Spleen (tissue), 11 donors: ENCODE results near the gene PDE4B. TPM values are rescaled to one million over a fixed set of nuclear protein-coding genes. Genes with fewer than 3 reads are reported as not detected.

ENCODE experiments used
- DNase-seq: peaks from one replicate; pipeline ENCODE4 v3.0.0-alpha.2; 2020
- H3K27ac ChIP-seq, 8 donors: fragments of 200-600 bp; sonication (generic) in 7 of 8; 1 replicate in 4 of 8; 2 replicates in 4 of 8; pipeline versions ENCODE4 v1.5.0 to v1.8.0; 2016 to 2021; ENCODE audit warnings: inconsistent platforms in 4 of 8, mild to moderate bottlenecking in 4 of 8, moderate library complexity in 1 of 8
- H3K27me3 ChIP-seq, 7 donors: fragments of 200-600 bp; sonication (generic) in 6 of 7; replicated peaks in 1 of 7; 1 replicate in 4 of 7; 2 replicates in 3 of 7; pipeline versions ENCODE4 v1.5.0 to v1.8.0; 2016 to 2021; ENCODE audit warnings: inconsistent platforms in 3 of 7, mild to moderate bottlenecking in 1 of 7
- H3K36me3 ChIP-seq, 6 donors: fragments of 200-600 bp; sonication (generic) in 5 of 6; 1 replicate in 4 of 6; 2 replicates in 2 of 6; pipeline versions ENCODE4 v1.5.0 to v1.8.0; 2016 to 2021; ENCODE audit warnings: inconsistent platforms in 2 of 6
- H3K4me1 ChIP-seq, 6 donors: fragments of 200-600 bp; sonication (generic) in 5 of 6; 1 replicate in 3 of 6; 2 replicates in 3 of 6; pipeline versions ENCODE4 v1.5.0 to v1.8.0; 2016 to 2021; ENCODE audit warnings: inconsistent platforms in 3 of 6
- H3K4me3 ChIP-seq, 8 donors: fragments of 200-600 bp; sonication (generic) in 7 of 8; 1 replicate in 4 of 8; 2 replicates in 4 of 8; pipeline versions ENCODE4 v1.5.0 to v1.8.0; 2016 to 2021; ENCODE audit warnings: inconsistent platforms in 4 of 8, mild to moderate bottlenecking in 4 of 8, moderate library complexity in 2 of 8
- H3K9me3 ChIP-seq, 8 donors: fragments of 200-600 bp; sonication (generic) in 7 of 8; 1 replicate in 4 of 8; 2 replicates in 4 of 8; pipeline versions ENCODE4 v1.5.0 to v1.8.0; 2016 to 2021; ENCODE audit warnings: inconsistent platforms in 4 of 8
- POLR2A ChIP-seq, 3 donors: fragments of 450-650 bp; IDR thresholded peaks; one replicate each; pipeline ENCODE4 v1.5.1; 2017; ENCODE audit warnings: antibody characterized with exemption in 3 of 3, mild to moderate bottlenecking in 1 of 3
- POLR2AphosphoS5 ChIP-seq, 3 donors: sonication (generic); formaldehyde crosslinking; IDR thresholded peaks; one replicate each; pipeline ENCODE4 v1.5.1; 2017; ENCODE audit warnings: antibody characterized with exemption in 3 of 3
- WGBS, 5 donors: extraction: QIAGEN DNeasy Blood & Tissue Kit in 3 of 5; methylation state at CpG; one replicate each; pipeline versions ENCODE4 v1.1.5 to v1.1.7; 2013 to 2018; 5-methylcytosine and 5-hydroxymethylcytosine counted together
- intact Hi-C: fragments of 100-400 bp; cut with DNase I; formaldehyde crosslinking; loops from one replicate; pipeline ENCODE4 v1.15.0; 2023; ENCODE audit warnings: low total_unique reads
- polyA plus RNA-seq, 3 donors: library from polyadenylated mRNA; stranded (reverse); fragments of 200-250 nt; gene quantifications; one replicate each; pipeline ENCODE4 v1.2.1, GENCODE V29; 2013
- total RNA-seq, 7 donors: library from RNA; depleted of rRNA in 3 of 7; stranded (reverse); fragments of >200 nt in 3 of 7; fragmentation: NEBNext Ultra II Directional in 4 of 7; extraction: Animal tissue kit (Norgen Biotek cat#: 25700) in 4 of 7; gene quantifications; one replicate each; pipeline versions ENCODE4 v1.1.0 to v1.2.1, GENCODE V29; 2016 to 2021
- TF ChIP-seq, protein P1 (sequence below), 11 experiments: fragments of 200-600 bp in 7 of 11; fragments of 450-650 bp in 4 of 11; sonication (generic) in 4 of 11; IDR thresholded peaks in 8 of 11; conservative IDR thresholded peaks in 3 of 11; 1 replicate in 7 of 11; 2 replicates in 4 of 11; pipeline versions ENCODE4 v1.4.0 to v1.8.0; 2016 to 2021; ENCODE audit warnings: antibody characterized with exemption in 11 of 11, inconsistent platforms in 4 of 11, mild to moderate bottlenecking in 1 of 11
- donor health status: healthy with polysubstance abuse.
- donor health status: DM: no; HTN: no; CAD: no; lungs with moderate emphysema.
- donor health status: DM: no; HTN: no; CAD: no.
- donor health status: Bipolar disorder and iron deficiency.
- donor health status: healthy.
- donor health status: DM: no; HTN: no; CAD: no.
- donor health status: DM: yes; HTN: yes; CAD: no.

Gene PDE4B
- total and polyA plus RNA-seq, 10 donors: 12.6 to 88.2 (median 51.9) TPM

- H3K27ac ChIP-seq: no peak overlapping the region
- no peak for DNase-seq
- no peak overlapping the region for H3K4me3 ChIP-seq
- intact Hi-C loops: no loop called here
- H3K4me1 ChIP-seq: no peaks in the 10 kb centered on the region
- H3K27me3 ChIP-seq: no peaks in the 10 kb centered on the region
- no peaks in the 10 kb centered on the region for H3K9me3 ChIP-seq
- TF ChIP-seq POLR2A (IDR thresholded peaks at IDR 0.05): no peak
- TF ChIP-seq POLR2AphosphoS5 (IDR thresholded peaks at IDR 0.05): no peak
- TF ChIP-seq, protein P1, sequence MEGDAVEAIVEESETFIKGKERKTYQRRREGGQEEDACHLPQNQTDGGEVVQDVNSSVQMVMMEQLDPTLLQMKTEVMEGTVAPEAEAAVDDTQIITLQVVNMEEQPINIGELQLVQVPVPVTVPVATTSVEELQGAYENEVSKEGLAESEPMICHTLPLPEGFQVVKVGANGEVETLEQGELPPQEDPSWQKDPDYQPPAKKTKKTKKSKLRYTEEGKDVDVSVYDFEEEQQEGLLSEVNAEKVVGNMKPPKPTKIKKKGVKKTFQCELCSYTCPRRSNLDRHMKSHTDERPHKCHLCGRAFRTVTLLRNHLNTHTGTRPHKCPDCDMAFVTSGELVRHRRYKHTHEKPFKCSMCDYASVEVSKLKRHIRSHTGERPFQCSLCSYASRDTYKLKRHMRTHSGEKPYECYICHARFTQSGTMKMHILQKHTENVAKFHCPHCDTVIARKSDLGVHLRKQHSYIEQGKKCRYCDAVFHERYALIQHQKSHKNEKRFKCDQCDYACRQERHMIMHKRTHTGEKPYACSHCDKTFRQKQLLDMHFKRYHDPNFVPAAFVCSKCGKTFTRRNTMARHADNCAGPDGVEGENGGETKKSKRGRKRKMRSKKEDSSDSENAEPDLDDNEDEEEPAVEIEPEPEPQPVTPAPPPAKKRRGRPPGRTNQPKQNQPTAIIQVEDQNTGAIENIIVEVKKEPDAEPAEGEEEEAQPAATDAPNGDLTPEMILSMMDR (IDR thresholded peaks at IDR 0.05 in 8 of 11, conservative IDR thresholded peaks at IDR 0.05 in 3 of 11): no peak
- H3K36me3 ChIP-seq: no peaks in the 10 kb centered on the region
These were observed 374.6 kb downstream of the PDE4B start for GRCh38 chr1:66167267-66167666.

GRCh38 chr1:66168467-66168887 is 375.8 kb downstream of the PDE4B start:
- no peaks in the 10 kb centered on the region for H3K36me3 ChIP-seq
- H3K4me3 ChIP-seq: no peak overlapping the region
- H3K9me3 ChIP-seq: no peaks in the 10 kb centered on the region
- no peak overlapping the region for H3K27ac ChIP-seq
- H3K4me1 ChIP-seq: no peaks in the 10 kb centered on the region
- intact Hi-C loops: no loop called here
- TF ChIP-seq POLR2AphosphoS5 (IDR thresholded peaks at IDR 0.05): no peak
- no peak for TF ChIP-seq POLR2A (IDR thresholded peaks at IDR 0.05)
- TF ChIP-seq, protein P1 (IDR thresholded peaks at IDR 0.05 in 8 of 11, conservative IDR thresholded peaks at IDR 0.05 in 3 of 11): no peak
- H3K27me3 ChIP-seq: no peaks in the 10 kb centered on the region
- DNase-seq: no peak
- 70 to 79% (median 74%) methylated on average over 5 of the region's 5 CpGs for WGBS, 5 donors

- no peak for TF ChIP-seq POLR2A (IDR thresholded peaks at IDR 0.05)
- TF ChIP-seq, protein P1 (IDR thresholded peaks at IDR 0.05 in 8 of 11, conservative IDR thresholded peaks at IDR 0.05 in 3 of 11): no peak
- TF ChIP-seq POLR2AphosphoS5 (IDR thresholded peaks at IDR 0.05): no peak
- H3K4me1 ChIP-seq: no peaks in the 10 kb centered on the region
- H3K27ac ChIP-seq: no peak overlapping the region
- no peaks in the 10 kb centered on the region for H3K36me3 ChIP-seq
- WGBS, 5 donors: 47 to 62% (median 53%) methylated on average over 6 of the region's 6 CpGs
- H3K27me3 ChIP-seq: no peaks in the 10 kb centered on the region
- no peak for DNase-seq
- intact Hi-C loops: no loop called here
- H3K4me3 ChIP-seq: no peak overlapping the region
- no peaks in the 10 kb centered on the region for H3K9me3 ChIP-seq
These were observed 376.4 kb downstream of the PDE4B start for GRCh38 chr1:66168948-66169671.

DNA sequence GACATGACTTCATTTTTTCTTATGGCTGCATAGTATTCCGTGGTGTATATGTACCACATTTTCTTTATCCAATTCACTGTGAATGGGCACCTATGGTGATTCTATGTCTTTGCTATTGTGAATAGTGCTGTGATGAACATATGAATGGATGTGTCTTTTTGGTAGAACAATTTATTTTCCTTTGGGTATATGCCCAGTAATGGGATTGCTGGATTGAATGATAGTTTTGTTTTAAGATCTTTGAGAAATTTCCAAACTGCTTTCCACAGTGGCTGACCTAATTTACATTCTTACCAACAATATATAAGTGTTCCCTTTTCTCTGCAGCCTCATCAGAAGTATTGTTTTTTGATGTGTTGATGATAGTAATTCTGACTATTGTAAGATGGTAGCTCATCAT is 379.6 kb downstream of the PDE4B start:
- no peak for DNase-seq
- no peaks in the 10 kb centered on the region for H3K36me3 ChIP-seq
- intact Hi-C loops: no loop called here
- no peak overlapping the region for H3K27ac ChIP-seq
- peaks cover 0 to 5% (median 0%) of the 10 kb centered on the region in 6 donors for H3K4me1 ChIP-seq
- H3K4me3 ChIP-seq: no peak overlapping the region
- TF ChIP-seq, protein P1 (IDR thresholded peaks at IDR 0.05 in 8 of 11, conservative IDR thresholded peaks at IDR 0.05 in 3 of 11): no peak
- TF ChIP-seq POLR2AphosphoS5 (IDR thresholded peaks at IDR 0.05): no peak
- TF ChIP-seq POLR2A (IDR thresholded peaks at IDR 0.05): no peak
- H3K9me3 ChIP-seq: no peaks in the 10 kb centered on the region
- WGBS, 5 donors: 87 to 98% (median 93%) methylated on average over 1 of the region's 1 CpG
- H3K27me3 ChIP-seq: no peaks in the 10 kb centered on the region
